Vagina (tissue), 2 donors: ENCODE measurements around the gene ACTC1. TPM values are rescaled to one million over a fixed set of nuclear protein-coding genes. Genes with fewer than 3 reads are reported as not detected.
"Not testable (repeated sequence)": the region's sequence is repeated elsewhere in the genome, so short reads cannot be mapped to it uniquely, and the experiment has no call there.

ENCODE experiments used
- DNase-seq, 2 donors: peaks; one replicate each; pipeline ENCODE4 v3.0.0-alpha.2; 2017; ENCODE audit errors: extremely low spot score in 2 of 2
- H3K27ac ChIP-seq: fragments of 200-600 bp; sonication (generic); one replicate; pipeline ENCODE4 v1.5.1; 2019
- H3K27me3 ChIP-seq: fragments of 200-600 bp; sonication (generic); one replicate; pipeline ENCODE4 v1.5.1; 2019
- H3K36me3 ChIP-seq, 2 donors: fragments of 200-600 bp; sonication (generic); one replicate each; pipeline ENCODE4 v1.5.1; 2017 to 2019
- H3K4me1 ChIP-seq: fragments of 200-600 bp; sonication (generic); one replicate; pipeline ENCODE4 v1.5.1; 2019
- H3K4me3 ChIP-seq, 2 donors: fragments of 200-600 bp; sonication (generic); 1 replicate in 1 of 2; 2 replicates in 1 of 2; pipeline ENCODE4 v1.5.1; 2016 to 2019
- H3K9me3 ChIP-seq: fragments of 200-600 bp; sonication (generic); one replicate; pipeline ENCODE4 v1.5.1; 2019
- POLR2A ChIP-seq, 2 donors: fragments of 450-650 bp; IDR thresholded peaks; one replicate each; pipeline ENCODE4 v1.6.1; 2017; ENCODE audit warnings: antibody characterized with exemption in 2 of 2, mild to moderate bottlenecking in 2 of 2, moderate library complexity in 2 of 2
- POLR2AphosphoS5 ChIP-seq, 2 donors: sonication (generic); formaldehyde crosslinking; IDR thresholded peaks; one replicate each; pipeline ENCODE4 v1.9.0; 2017; ENCODE audit warnings: antibody characterized with exemption in 2 of 2, mild to moderate bottlenecking in 2 of 2, low read depth in 1 of 2; ENCODE audit not compliant: insufficient read depth in 1 of 2
- intact Hi-C: fragments of 100-400 bp; cut with DNase I; formaldehyde crosslinking; loops from one replicate; pipeline ENCODE4 v1.15.1; 2023
- total RNA-seq: library from RNA; depleted of rRNA; stranded (reverse); fragments of >200 nt; gene quantifications from one replicate; pipeline ENCODE4 v1.2.3, GENCODE V29; 2016
- TF ChIP-seq, protein P1 (sequence below), 3 experiments: fragments of 450-650 bp in 2 of 3; fragments of 200-600 bp in 1 of 3; sonication (generic) in 1 of 3; IDR thresholded peaks; one replicate each; pipeline ENCODE4 v1.5.1; 2017 to 2019; ENCODE audit warnings: antibody characterized with exemption in 3 of 3, mild to moderate bottlenecking in 2 of 3, moderate library complexity in 2 of 3

ACTC1 gene
- total RNA-seq, 1 donor from 2014 or later: 15.0 TPM

DNA sequence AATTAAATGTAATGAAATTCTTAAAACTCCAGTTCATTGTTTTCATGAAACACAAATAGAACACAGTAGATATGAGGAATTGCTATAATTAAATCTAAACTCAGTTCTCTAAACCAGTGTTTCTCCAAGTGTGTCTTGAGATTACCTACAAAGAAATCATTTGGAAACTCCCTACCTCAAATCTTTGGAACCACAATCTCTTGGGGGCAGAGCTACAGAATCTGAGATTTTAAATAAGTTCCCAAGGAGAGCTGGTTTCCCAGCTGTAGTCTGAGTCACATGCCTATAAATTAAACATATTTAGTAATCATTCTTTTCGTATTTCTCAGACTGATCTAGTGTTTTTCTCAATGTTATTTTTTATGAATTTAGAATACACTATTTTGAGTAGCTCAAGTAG is 17.0 kb upstream of the ACTC1 start:
- Histone ChIP-seq H3K27ac (no peak overlapping the region), H3K9me3 (no peaks in the 10 kb centered on the region), H3K4me3 (no peak overlapping the region), H3K4me1 (no peaks in the 10 kb centered on the region), H3K27me3 (no peaks in the 10 kb centered on the region), H3K36me3 (no peaks in the 10 kb centered on the region)
- DNase-seq: no peak
- no peak for TF ChIP-seq POLR2A (IDR thresholded peaks at IDR 0.05)
- TF ChIP-seq POLR2AphosphoS5 (IDR thresholded peaks at IDR 0.05; ENCODE audit: insufficient read depth in 1 of 2, low read depth in 1 of 2): no peak
- TF ChIP-seq, protein P1, sequence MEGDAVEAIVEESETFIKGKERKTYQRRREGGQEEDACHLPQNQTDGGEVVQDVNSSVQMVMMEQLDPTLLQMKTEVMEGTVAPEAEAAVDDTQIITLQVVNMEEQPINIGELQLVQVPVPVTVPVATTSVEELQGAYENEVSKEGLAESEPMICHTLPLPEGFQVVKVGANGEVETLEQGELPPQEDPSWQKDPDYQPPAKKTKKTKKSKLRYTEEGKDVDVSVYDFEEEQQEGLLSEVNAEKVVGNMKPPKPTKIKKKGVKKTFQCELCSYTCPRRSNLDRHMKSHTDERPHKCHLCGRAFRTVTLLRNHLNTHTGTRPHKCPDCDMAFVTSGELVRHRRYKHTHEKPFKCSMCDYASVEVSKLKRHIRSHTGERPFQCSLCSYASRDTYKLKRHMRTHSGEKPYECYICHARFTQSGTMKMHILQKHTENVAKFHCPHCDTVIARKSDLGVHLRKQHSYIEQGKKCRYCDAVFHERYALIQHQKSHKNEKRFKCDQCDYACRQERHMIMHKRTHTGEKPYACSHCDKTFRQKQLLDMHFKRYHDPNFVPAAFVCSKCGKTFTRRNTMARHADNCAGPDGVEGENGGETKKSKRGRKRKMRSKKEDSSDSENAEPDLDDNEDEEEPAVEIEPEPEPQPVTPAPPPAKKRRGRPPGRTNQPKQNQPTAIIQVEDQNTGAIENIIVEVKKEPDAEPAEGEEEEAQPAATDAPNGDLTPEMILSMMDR (IDR thresholded peaks at IDR 0.05): no peak
- intact Hi-C loops: no loop called here

DNA sequence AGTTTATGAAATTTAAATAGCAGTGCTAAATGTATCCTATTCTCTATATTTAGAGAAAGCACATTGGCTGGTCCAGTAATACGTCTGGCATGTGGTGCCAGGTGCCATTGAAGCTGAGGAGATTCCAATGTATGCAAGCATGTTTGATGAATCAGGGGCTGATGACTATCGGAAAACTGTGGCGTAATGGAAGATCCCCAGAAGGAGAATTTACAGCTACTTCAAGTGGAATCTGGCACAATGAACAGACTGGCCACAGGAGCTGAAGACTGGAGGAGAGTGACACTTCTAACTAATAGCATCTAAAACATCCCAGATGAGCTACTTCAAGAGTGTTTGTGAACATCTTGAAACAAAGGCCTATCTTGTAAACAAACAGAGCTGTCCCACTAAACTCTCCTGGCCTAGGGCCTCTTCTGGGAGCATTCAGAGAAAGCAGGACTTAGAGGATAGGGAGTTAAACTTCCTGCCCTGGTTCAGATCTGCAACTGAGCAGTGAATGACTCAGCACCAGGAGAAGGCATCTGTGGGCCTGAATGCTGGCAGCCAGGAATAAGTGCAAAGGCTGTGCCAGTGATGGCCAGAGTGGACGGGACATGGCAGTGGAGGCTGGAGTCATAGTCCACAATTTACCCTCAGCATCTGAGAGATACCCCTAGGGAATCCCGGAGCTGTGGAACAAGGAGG is 15.2 kb upstream of the ACTC1 start:
- Histone ChIP-seq H3K4me1 (no peaks in the 10 kb centered on the region), H3K27ac (no peak overlapping the region), H3K27me3 (no peaks in the 10 kb centered on the region), H3K4me3 (no peak overlapping the region), H3K9me3 (no peaks in the 10 kb centered on the region), H3K36me3 (no peaks in the 10 kb centered on the region)
- no peak for DNase-seq
- intact Hi-C loops: no loop called here
- TF ChIP-seq POLR2A (IDR thresholded peaks at IDR 0.05): no peak
- no peak for TF ChIP-seq POLR2AphosphoS5 (IDR thresholded peaks at IDR 0.05; ENCODE audit: insufficient read depth in 1 of 2, low read depth in 1 of 2)
- TF ChIP-seq, protein P1 (IDR thresholded peaks at IDR 0.05): no peak

DNA sequence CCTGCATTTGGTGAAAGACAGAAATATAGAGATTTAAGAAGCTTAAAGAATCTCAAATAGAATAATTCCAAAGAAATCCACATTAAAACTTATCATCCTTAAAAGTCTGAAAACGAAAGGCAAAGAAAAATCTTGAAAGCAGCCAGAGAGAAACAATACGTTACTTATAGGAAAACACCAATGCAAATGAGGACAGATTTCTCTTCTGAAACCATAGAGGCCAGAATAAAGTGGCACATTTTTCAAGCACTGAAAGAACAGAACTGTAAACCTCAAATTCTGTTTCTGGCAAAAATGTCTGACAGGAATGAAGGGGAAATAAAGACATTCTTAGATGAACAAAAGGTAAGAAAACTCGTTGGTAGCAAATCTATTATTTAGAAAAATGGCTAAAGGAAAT is 13.8 kb upstream of the ACTC1 start:
- no peak for DNase-seq
- H3K4me3 ChIP-seq: no peak overlapping the region
- no peaks in the 10 kb centered on the region for H3K36me3 ChIP-seq
- H3K4me1 ChIP-seq: no peaks in the 10 kb centered on the region
- H3K27me3 ChIP-seq: no peaks in the 10 kb centered on the region
- TF ChIP-seq POLR2A (IDR thresholded peaks at IDR 0.05) (no peak), POLR2AphosphoS5 (IDR thresholded peaks at IDR 0.05; ENCODE audit: insufficient read depth in 1 of 2, low read depth in 1 of 2) (no peak)
- TF ChIP-seq, protein P1 (IDR thresholded peaks at IDR 0.05): no peak
- H3K9me3 ChIP-seq: no peaks in the 10 kb centered on the region
- H3K27ac ChIP-seq: no peak overlapping the region
- intact Hi-C loops: no loop called here

DNA sequence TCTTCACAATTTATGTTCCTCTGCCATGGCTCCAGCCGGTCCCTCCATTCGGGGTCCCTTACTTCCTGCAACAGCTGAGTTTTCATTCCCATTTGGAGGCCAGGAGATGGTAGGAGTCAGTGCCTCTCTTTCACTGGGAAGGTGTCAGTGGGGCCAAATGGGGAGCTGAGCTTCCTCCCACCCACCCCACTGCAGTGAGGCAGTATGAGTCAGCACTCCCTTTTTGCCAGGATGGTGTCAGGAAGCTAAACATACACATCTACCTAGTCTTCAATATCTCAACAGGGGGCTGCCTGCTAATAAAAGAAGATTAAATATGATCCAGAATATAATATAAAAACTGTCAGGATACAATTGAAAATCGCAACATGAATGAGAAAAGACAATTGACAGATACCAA is 12.7 kb upstream of the ACTC1 start:
- H3K27ac ChIP-seq: no peak overlapping the region
- intact Hi-C loops: no loop called here
- H3K36me3 ChIP-seq: no peaks in the 10 kb centered on the region
- H3K9me3 ChIP-seq: no peaks in the 10 kb centered on the region
- no peak for DNase-seq
- no peaks in the 10 kb centered on the region for H3K27me3 ChIP-seq
- no peaks in the 10 kb centered on the region for H3K4me1 ChIP-seq
- no peak overlapping the region for H3K4me3 ChIP-seq
- TF ChIP-seq, protein P1 (IDR thresholded peaks at IDR 0.05): no peak
- TF ChIP-seq POLR2AphosphoS5 (IDR thresholded peaks at IDR 0.05; ENCODE audit: insufficient read depth in 1 of 2, low read depth in 1 of 2) (no peak), POLR2A (IDR thresholded peaks at IDR 0.05) (no peak)

DNA sequence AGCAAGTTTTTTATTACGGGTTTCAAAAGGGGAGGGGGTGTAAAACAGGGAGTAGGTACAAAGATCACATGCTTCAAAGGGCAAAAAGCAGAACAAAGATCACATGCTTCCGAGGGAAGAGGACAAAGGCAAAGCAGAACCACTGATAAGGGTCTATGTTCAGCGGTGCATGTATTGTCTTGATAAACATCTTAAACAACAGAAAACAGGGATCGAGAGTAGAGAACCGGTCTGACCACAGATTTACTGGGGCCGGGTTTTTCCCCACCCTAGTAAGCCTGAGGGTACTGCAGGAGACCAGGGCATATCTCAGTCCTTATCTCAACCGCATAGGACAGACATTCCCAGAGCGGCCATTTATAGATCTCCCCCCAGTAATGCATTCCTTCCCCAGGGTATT is 11.9 kb upstream of the ACTC1 start:
- H3K27me3 ChIP-seq, H3K9me3 ChIP-seq, H3K27ac ChIP-seq, H3K36me3 ChIP-seq, intact Hi-C loops, DNase-seq, H3K4me3 ChIP-seq, H3K4me1 ChIP-seq: not testable (repeated sequence)
